GM21737 (cell line): ENCODE results near the gene TMED10.
A peak's percentile ranks its signal among the peaks of the same experiment; 100 is the strongest.

Experiments used
- ATAC-seq: cut with Tn5 transposase; IDR thresholded peaks from one replicate; pipeline ENCODE4 v1.9.1; 2021; ENCODE audit warnings: mild to moderate bottlenecking, moderate library complexity; ENCODE audit not compliant: unreplicated experiment

TMED10 gene

DNA sequence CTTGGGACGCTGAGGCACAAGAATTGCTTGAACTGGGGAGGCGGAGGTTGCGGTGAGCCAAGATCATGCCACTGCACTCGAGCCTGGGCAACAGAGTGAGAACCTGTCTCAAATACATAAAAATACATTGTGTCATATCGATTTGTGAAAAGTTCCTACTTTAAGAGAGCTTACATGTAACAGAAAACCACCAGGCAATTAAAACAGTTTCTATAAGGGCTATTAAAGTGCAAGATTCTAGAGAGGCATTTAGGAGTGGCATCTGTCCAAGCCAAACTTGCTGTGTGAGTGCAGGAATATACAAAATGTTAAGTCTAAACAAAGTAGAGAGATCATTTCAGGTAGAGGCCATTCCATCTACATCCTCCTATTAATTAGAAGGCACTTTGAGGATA is 47.8 kb downstream of the TMED10 start:
- no peak for ATAC-seq

DNA sequence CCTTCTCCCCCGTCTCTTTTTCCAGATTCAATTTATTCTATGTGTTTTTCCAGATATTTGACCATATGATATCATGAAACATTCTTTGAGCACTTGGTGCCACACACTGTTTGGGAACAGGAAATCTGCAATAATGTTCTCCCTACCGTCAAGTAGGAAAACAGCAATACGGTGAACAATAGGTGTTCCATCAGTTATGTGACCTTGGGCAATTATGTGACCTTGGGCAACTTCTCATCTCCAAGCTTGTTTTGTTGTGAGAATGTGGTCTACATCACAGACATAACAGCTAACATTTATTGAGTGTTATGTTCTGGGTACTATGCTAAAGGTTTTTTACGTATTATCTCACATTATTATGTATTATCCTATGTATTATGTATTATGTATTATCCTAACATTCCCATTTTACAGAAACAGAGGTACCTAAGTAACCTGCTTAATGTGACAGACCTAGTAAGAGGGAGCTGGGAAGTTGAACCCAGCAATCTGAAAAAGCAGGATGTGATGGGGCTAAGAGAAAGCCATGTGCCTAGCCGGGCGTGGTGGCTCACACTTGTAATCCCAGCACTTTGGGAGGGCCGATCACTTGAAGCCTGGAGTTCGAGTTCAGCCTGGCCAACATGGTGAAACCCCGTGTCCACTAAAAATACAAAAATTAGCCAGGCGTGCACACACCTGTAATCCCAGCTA is 48.4 kb downstream of the TMED10 start:
- ATAC-seq = no peak

DNA sequence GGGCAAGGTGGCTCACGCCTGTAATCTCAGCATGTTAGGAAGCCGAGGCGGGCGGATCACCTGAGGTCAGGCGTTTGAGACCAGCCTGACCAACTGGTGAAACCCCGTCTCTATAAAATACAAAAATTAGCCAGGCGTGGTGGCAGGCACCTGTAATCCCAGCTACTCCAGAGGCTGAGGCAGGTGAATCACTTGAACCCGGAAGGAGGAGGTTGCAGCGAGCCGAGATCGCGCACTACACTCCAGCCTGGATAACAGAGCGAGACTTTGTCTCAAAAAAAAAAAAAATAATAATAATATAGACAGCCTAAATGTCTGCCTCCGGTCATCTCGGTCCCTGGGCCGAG is 49.0 kb downstream of the TMED10 start:
- ATAC-seq = peak; percentile 9

DNA sequence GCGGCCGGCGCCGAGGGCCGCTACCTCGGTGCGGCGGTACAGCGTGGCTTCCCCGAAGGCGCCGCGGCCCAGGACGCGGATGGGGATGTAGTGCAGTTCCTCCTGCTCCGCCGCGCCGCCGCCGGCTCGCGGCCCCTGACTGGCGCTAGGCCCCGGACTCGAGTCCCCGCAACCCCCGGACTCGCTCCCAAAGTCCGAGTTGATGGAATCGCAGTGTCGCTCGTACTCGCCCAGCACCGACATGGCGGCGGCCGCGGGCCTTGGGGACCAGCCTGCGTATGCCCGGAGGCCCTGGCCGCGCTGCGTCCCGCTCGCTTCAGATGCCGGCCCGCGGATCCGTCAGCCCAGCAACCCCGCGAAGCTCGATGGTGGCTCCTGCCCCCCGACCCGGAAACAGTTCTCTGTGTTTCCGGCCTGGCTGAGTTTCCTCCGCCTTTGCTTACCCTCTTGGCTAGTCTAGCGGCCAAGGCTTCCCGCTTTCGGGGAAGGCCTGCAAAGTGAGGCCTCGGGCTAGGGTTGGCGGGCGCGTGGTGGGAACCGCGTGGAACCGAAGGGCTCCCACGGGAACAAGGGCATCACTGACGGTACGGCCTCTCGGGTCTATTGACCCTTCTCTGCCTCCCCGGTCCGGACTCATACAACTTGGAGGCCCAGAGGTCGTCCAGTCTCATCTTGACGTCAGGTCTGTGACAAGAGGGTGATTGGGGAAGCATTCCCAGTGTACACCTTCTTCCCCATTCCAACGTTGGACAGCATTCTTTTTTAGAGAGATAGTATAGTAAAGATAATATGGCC is 49.5 kb downstream of the TMED10 start, which contains the start of gene NEK9:
Gene NEK9 (minus strand): TSS at position 370 of the 795 bp plus-strand sequence. CDS start 127 bp downstream, at position 243.
- peak; percentile 85 for ATAC-seq

DNA sequence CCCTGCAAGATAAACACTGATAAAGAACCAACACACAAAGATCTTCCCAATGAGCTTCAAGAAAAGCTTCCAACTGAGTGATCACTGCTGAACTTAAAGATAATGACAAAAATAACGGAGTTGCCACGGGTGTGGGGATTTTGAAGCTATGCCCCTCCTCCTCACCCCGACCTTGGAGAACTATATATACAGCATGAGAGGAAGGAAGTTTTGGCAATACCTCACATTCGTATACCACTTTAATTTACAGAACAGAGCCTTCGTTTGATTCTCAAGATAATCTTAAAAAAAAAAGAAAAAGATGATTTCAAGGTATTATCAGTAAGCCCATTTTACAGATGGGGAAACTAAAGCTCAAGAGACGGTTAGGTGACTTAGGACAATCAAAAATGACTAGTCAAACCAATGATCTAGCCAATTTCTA is 50.3 kb downstream of the TMED10 start:
- ATAC-seq = no peak

DNA sequence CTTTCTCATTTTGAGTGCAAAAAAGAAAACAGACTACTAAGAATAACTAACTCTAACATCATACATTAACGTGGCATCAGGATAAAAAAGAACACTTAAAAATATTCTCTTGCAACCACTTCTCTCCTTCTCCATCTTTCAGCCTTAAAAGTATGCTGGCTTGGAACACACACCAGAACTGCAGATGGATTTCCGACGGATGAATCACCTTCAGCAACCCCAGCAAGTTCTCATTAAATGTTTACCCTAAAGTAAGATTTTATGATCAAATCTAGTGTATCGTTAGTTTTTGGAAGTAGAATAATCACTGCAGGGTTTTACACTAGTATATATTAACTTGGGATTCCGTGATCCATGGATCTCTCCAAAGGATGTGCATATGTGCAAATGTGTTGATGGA is 50.8 kb downstream of the TMED10 start:
- ATAC-seq = no peak

DNA sequence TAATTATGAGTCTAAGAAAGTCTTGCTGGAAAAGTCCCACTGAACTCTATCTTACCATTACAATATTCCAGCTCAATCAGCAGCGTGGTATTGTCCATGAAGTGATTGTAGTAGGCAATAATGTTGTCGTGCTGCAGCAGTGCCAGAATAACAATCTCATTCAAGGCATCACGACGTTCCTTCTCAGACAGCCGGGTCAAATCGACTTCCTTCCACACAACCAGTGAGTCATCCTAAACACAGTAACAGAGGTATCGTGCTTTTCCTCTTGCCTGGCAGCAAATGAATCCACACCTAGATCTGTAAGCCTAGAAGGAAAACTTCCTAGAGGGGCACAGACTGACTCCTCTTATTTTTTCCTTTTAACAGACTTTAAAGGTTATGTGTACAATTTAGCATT is 52.4 kb downstream of the TMED10 start:
- ATAC-seq = no peak

DNA sequence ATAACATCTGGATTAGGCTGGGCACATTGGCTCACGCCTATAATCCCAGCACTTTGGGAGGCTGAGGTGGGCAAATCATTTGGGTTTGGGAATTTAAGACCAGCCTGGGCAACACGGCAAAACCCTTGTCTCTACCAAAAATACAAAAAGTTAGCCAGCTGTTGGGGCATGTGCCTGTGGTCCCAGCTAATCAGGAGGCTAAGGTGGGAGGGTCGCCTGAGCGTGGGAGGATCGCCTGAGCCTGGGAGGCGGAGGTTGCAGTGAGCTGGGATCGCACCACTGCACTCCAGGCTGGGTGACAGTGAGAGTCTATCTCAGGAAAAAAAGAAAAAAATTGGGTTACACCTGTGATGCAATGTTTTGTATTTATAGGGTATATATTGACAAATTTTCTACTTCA is 54.9 kb downstream of the TMED10 start:
- ATAC-seq = no peak

DNA sequence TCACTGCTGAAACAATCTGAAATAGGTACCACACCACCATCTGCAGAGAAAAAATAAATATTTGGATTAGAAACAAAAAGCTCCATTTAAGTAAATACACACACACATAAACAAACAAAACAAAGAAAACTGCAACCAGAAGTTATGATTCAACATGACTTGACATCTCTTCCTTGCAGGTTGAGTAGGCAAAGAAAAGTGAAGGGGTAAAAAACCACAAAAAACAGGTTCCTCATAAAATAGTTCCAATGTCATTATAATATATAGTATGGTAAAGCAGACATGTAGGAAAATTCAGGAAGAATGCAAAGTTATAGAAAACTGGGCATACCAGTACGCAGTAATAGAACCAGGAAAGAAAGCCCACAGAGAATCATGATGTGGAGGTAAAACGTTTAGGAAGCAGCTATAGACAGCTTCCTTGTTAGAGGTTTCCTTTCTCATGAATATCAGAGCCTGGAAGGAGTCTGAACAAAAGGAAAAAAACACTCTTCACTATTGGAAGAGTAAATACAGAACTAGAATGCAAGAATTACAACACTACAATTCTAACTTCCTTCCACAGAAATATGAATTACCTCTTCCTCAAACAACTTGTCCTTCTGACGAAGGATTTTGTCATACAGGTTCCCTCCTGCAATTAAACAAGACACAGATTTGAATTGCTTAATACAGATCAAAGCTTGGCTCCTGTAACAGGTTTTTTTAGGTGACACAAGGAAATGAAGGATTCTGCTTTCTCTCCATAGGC is 55.7 kb downstream of the TMED10 start:
- ATAC-seq = no peak

DNA sequence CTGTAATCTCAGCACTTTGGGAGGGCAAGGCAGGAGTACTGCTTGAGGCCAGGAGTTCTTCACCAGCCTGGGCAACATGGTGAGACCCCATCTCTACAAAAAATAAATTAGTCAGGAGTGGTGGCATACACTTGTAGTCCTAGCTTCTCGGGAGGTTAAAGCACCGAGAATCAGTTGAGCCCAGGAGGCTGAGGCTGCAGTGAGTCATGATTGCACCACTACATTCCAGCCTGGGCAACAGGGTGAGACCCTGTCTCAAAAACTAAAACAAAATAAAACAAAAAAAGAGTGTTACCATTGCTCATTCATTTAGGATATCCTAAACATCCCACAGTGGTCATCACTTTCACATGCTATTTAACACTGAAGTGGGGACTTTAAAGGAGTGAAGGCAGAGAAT is 57.4 kb downstream of the TMED10 start:
- ATAC-seq = no peak

DNA sequence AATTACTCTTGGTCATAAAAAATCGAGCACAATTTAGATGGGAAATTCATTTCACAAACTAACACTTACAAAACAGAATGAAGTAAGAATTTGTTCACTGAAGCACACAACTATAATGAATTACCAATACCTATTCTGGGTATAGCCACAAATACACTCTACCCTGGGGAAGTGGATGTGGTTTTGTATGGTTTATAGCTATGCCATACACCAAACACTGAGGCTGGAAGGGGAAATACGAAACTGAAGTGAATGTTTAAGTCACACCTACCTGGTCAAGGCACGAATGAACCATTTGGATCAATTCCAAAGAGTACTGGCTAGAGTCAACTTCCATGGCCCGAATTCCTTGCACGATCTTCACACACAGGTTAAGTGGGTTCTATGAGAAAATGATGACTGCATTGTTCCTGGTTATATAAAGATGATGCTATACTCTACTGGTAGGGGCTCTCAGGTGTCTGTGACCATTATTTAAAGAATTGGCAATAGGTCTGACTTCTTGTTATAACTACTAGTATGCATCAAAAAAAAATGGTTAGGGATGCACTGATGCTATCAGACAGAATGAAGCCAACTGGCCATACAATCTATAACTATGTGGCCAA is 62.4 kb downstream of the TMED10 start:
- no peak for ATAC-seq

DNA sequence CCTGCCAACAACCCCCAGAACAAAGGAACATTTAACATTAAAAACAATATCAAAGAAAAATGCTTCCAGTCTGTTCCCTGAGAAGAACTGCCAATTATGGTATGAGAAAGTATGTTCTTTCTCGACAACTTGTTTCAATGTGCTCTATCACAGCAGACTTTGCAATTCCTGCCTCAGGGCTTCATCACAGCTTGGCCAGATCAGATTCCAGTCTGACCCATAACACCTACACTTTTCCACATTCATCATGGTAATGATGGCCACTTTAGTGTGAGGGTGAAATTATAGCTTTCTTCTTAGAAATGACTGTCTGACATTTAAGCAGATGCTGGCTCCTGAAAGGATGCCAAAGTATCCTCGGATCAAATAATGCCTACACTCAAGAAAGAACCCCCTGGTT is 66.5 kb downstream of the TMED10 start:
- ATAC-seq = no peak

DNA sequence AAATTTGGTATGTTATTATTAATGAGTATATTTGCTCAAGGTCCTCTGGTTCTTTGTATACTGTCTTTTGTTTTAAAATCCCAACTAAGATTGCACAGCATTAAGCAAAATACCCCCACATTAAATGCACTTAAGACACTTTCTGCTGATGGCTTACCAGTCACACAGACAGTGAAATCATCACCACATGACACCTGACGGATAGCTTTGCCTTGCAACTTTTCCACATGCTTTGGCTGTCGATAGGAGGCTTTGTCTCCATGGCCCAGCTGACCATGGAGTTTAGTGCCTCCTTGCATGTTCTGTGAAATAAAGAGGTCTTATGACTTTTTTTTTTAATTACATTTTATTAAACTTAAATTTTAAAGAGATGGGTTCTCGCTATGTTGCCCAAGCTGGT is 69.2 kb downstream of the TMED10 start:
- ATAC-seq = no peak

DNA sequence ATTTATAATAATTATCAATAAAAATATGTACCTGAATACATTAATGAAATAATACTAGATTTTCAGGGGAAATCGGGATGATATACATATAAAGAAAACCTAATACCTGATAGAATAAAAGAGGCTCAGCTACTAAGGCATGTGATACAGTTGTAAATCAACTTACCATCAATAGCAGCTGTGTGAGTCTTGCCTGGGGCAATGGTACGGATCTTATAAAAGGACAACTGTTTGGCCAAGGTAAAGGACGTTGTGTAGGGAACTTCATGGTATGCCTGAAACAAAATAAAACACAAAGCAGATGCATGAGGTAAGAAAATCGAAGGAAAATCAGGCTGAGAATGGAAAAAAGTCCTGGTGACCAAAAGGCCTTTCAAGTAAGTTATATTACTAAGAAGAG is 74.9 kb downstream of the TMED10 start:
- no peak for ATAC-seq

DNA sequence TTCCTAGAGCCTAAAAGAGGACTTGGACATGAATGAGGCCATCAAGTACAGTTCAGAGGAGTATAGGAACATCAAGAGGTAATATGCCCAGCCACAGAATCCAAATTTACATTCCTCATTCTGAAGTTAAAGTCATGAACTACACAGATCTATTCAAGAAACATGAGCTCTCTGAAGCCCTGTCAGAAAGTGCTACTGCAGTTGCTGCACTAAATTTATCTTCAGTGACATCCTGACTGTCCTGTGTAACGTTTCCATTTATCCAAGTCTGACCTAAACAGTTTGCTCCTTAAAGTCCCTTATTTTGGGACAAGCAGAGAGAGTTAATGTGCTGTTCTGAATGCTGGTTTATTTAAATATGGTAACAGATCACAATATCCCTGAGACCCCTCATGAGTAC is 77.7 kb downstream of the TMED10 start:
- ATAC-seq = no peak

DNA sequence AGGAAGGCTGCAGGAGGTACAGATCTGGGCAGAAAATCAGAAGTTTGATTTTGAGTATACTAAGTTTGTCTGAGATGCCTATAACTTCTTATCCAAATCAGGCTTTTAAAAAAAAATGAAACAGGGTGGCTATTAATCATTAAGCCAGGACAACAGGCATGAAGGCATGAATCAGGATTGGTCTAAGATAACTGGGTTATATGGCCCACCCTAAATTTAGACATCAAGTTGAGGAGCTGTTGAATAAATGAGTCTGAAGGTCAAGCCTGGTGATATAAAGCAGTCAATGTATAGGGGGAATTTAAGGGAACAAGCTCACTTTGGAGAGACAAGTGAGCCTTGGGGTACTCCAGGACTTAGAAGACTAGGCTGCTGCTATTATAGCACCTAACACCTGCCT is 78.2 kb downstream of the TMED10 start:
- ATAC-seq = no peak

DNA sequence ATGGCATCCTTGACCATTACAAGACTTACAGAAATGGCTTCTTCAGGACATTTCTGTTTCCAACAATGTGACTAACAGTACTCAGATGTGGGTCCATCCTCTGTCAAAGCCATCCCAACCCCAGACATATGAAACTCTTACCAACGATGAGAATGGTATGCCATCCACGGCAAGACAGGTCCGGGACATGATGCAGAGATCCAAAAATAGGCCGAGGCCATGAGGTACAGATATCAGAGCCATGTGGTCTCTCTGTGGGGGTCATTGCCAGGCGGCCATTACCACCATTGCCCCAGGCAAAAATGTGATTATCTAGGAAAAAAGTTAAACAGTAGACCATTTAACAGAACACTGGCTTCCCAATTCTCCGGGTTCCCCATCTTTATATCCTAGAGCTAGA is 79.5 kb downstream of the TMED10 start:
- ATAC-seq = no peak

DNA sequence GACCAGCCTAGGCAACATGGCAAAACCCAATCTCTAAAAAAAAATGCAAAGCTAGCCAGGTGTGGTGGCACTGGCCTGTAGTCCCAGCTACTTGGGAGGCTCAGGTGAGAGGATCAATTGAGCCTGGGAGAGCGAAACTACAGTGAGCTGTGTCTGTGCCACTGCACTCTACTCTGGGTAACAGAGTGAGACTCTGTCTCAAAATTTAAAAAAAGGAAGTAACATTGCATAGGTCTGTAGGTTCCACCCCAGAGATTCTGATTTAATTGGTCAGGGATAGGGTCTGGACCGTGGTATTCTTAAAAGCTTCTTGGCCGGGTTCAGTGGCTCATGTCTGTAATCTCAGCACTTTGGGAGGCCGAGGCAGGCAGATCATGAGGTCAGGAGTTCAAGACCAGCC is 80.7 kb downstream of the TMED10 start:
- ATAC-seq = no peak

DNA sequence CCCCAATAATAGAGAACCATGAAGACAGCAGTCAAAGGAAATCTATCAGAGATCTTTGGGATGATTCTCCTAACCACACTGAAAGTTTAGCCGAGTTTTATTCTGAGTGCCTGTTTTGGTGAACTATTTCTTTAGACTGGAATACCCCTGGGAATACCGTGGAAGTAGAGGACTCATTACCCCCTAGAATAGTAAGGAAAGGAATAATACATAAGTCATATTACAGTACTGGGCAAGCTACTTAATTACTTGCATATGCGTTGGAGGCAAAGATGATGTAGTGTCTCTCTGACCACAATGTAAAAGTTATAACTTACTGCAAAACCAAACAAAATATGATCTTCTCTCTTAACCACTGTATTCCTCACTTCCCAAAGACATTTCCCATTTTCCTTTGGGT is 81.5 kb downstream of the TMED10 start:
- no peak for ATAC-seq

DNA sequence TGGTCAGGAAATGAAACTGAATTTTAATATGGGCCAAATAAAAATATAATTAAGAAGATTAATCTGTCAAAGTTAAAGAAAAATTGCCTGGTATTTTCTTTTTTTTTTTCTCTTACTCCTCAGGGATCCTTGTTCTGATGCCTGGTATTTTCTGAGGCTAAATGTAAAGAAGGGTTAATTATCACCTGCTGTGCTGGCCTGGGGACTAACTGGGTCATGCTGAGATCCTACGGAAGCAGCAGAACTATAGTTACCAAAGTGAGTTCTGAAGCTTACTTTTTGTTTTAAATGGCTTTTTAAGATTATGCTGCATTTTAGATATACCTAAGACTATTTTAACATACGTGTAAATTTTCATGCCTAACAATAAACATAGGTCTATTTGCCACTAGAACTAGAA is 83.7 kb downstream of the TMED10 start:
- no peak for ATAC-seq

DNA sequence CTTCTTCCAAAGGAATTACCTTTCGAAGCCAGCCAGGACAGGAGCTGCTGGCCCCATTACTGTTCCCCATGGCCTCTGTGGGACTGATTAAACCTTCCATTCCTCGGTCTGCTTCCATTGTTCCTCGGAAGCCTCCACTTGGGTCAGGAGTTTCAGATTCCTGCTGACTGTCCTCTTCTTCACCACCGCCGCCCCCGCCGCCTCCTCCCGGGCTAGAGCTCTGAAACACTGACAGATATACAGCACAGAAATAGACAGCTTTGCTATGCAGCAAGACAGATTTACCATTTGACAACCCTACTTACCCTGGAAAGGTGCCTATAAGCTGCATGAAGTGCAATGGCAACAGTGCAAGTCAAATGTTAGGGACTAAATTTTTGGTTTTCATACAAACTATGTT is 85.2 kb downstream of the TMED10 start:
- no peak for ATAC-seq
